ENCODE results near the gene PDCL2. TPM values are rescaled to one million over a fixed set of nuclear protein-coding genes. Genes with fewer than 3 reads are reported as not detected.

PDCL2 gene
- total RNA-seq, 1 donor from 2014 or later = not detected

DNA sequence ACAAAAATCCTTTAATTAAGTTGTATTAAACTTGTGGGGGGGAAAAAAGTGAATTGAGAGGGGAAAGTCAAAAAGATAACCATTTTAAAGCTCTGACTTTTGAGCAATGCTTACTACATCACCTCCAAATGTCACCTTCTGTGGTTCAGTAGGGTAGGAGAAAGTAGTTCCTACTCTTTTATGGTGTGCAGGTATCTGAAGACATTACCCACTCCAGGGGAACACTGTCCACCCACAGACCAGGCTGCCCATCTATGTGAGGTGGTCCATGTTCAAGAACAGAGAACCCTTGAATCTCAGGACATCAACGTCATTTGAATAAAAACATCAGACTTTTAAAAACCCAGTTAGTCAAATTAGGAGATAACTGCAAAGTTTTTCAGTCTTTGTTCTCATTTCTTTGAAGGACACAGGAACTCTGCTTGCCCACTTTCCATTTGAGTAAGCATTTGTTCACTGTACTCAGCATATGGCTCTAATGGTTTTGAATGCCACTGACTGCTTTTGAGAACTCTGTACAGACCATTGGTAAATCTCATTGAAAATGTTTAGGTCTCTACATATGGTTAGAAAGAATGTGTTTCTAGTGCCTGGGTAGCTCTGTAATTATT is 25.6 kb upstream of the PDCL2 start:
- Mint-ChIP-seq H3K27me3 (ENCODE audit: unreplicated experiment) (peaks cover 24% of the 10 kb centered on the region), H3K4me1 (ENCODE audit: unreplicated experiment) (peaks cover 2% of the 10 kb centered on the region), H3K27ac (ENCODE audit: unreplicated experiment) (no peak overlapping the region), H3K9me3 (ENCODE audit: unreplicated experiment) (no peaks in the 10 kb centered on the region), H3K36me3 (ENCODE audit: unreplicated experiment) (no peaks in the 10 kb centered on the region), H3K4me3 (ENCODE audit: unreplicated experiment) (no peak overlapping the region)
- no peak for DNase-seq (ENCODE audit: extremely low spot score, unreplicated experiment)
- TF ChIP-seq, protein P1, sequence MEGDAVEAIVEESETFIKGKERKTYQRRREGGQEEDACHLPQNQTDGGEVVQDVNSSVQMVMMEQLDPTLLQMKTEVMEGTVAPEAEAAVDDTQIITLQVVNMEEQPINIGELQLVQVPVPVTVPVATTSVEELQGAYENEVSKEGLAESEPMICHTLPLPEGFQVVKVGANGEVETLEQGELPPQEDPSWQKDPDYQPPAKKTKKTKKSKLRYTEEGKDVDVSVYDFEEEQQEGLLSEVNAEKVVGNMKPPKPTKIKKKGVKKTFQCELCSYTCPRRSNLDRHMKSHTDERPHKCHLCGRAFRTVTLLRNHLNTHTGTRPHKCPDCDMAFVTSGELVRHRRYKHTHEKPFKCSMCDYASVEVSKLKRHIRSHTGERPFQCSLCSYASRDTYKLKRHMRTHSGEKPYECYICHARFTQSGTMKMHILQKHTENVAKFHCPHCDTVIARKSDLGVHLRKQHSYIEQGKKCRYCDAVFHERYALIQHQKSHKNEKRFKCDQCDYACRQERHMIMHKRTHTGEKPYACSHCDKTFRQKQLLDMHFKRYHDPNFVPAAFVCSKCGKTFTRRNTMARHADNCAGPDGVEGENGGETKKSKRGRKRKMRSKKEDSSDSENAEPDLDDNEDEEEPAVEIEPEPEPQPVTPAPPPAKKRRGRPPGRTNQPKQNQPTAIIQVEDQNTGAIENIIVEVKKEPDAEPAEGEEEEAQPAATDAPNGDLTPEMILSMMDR (IDR thresholded peaks at IDR 0.05) = no peak

DNA sequence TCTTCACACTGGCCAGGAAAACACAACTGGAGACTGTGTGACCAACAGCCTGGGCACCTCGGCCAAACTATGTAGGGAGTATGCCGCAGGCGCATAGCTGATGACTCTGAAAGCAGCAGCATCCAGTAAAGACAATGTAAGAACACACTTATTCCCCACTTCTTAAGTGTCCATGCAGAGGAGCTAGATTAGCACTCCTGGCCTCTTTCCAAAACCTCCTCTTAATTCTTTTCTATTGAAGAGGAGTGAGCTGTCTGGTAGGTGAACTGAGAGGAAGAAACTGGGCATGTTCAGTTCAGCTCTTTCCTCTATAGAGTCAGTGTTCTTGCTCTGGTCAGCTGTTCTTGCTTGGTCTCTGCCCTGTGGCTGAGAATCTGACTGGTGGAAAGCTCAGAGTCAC is 23.0 kb upstream of the PDCL2 start:
- TF ChIP-seq, protein P1 (IDR thresholded peaks at IDR 0.05) = no peak
- Mint-ChIP-seq H3K27ac (ENCODE audit: unreplicated experiment) (no peak overlapping the region), H3K9me3 (ENCODE audit: unreplicated experiment) (no peaks in the 10 kb centered on the region), H3K4me3 (ENCODE audit: unreplicated experiment) (no peak overlapping the region), H3K4me1 (ENCODE audit: unreplicated experiment) (peaks cover 2% of the 10 kb centered on the region), H3K27me3 (ENCODE audit: unreplicated experiment) (peaks cover 24% of the 10 kb centered on the region), H3K36me3 (ENCODE audit: unreplicated experiment) (no peaks in the 10 kb centered on the region)
- no peak for DNase-seq (ENCODE audit: extremely low spot score, unreplicated experiment)

DNA sequence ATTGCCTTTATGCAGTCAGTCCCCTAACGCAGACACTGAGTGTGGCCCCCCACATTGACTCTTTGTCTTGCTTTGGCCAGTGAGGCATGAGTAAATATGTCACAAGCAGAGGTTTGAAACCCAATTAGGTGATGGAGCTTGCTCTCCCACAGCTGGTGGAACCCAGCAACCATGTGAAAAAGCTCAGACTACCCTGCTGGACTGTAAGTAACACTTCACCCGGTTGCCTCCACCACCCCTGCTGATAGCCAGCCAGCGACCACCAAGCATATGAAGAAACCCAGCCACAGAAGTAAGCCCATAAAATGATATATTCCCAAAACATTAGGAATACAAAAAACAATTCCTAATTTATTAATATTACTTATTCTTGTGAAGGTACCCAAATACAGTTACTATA is 21.6 kb upstream of the PDCL2 start:
- TF ChIP-seq, protein P1 (IDR thresholded peaks at IDR 0.05) = no peak

DNA sequence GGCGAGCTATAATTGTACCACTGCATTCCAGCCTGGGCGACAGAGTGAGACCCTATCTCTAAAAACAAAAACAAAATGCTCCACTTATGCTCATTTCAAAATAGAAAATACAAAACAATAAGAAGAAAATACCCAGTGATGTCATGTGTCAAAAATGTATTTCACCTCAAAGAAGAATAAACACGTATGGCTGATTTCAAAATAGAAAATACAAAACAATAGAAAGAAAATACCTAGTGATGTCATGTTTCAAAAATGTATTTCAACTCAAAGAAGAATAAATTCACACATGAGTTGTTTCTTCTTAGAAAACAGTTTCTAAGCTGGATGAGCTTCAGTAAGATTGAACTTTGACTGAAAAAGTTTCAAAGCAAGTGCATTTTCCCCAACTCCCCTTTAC is 20.3 kb upstream of the PDCL2 start:
- Mint-ChIP-seq H3K4me1 (ENCODE audit: unreplicated experiment) (no peaks in the 10 kb centered on the region), H3K36me3 (ENCODE audit: unreplicated experiment) (no peaks in the 10 kb centered on the region), H3K9me3 (ENCODE audit: unreplicated experiment) (no peaks in the 10 kb centered on the region), H3K4me3 (ENCODE audit: unreplicated experiment) (no peak overlapping the region), H3K27me3 (ENCODE audit: unreplicated experiment) (peaks cover 23% of the 10 kb centered on the region), H3K27ac (ENCODE audit: unreplicated experiment) (no peak overlapping the region)
- no peak for DNase-seq (ENCODE audit: extremely low spot score, unreplicated experiment)
- TF ChIP-seq, protein P1 (IDR thresholded peaks at IDR 0.05) = no peak

More for the DNA sequence above, 21.6 kb upstream of the PDCL2 start:
- Mint-ChIP-seq H3K27me3 (ENCODE audit: unreplicated experiment) (peaks cover 26% of the 10 kb centered on the region), H3K9me3 (ENCODE audit: unreplicated experiment) (no peaks in the 10 kb centered on the region), H3K36me3 (ENCODE audit: unreplicated experiment) (no peaks in the 10 kb centered on the region), H3K27ac (ENCODE audit: unreplicated experiment) (no peak overlapping the region), H3K4me1 (ENCODE audit: unreplicated experiment) (no peaks in the 10 kb centered on the region), H3K4me3 (ENCODE audit: unreplicated experiment) (no peak overlapping the region)
- DNase-seq (ENCODE audit: extremely low spot score, unreplicated experiment) = no peak

DNA sequence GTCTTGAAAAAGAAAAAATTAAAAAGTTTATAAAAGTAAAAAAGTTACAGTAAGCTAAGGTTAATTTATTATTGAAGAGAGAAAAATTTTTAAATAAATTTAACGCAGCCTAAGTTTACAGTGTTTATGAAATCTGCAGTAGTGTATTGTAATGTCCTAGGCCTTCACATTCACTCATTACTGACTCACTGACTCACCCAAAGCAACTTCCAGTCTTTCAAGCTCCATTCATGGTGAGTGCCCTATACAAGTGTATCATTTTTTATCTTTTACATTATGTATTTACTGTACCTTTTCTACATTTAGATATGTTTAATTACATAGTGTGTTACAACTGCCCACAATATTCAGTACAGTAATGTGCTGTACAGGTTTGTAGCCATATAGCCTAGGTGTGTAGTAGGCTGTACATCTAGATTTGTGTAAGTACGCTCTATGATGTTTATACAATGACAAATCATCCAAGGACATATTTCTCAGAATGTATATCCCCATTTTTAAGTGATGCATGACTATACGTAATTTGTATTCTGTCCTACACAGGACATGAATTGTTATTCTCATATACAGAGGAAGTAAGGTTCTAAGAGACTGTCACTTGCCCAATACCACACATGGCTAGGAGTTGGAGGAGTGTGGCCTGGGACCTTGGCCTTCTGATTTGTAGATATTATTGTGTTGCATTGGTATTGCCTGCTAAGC is 19.5 kb upstream of the PDCL2 start:
- H3K27ac Mint-ChIP-seq (ENCODE audit: unreplicated experiment) = no peak overlapping the region

More for the DNA sequence above, 19.5 kb upstream of the PDCL2 start:
- DNase-seq (ENCODE audit: extremely low spot score, unreplicated experiment) = no peak
- TF ChIP-seq, protein P1 (IDR thresholded peaks at IDR 0.05) = no peak
- Mint-ChIP-seq H3K36me3 (ENCODE audit: unreplicated experiment) (no peaks in the 10 kb centered on the region), H3K9me3 (ENCODE audit: unreplicated experiment) (no peaks in the 10 kb centered on the region), H3K27me3 (ENCODE audit: unreplicated experiment) (peaks cover 19% of the 10 kb centered on the region), H3K4me1 (ENCODE audit: unreplicated experiment) (no peaks in the 10 kb centered on the region), H3K4me3 (ENCODE audit: unreplicated experiment) (no peak overlapping the region)

Measured in osteocyte (in vitro differentiated cells).